ENCODE measurements around the gene GALR2.

DNA sequence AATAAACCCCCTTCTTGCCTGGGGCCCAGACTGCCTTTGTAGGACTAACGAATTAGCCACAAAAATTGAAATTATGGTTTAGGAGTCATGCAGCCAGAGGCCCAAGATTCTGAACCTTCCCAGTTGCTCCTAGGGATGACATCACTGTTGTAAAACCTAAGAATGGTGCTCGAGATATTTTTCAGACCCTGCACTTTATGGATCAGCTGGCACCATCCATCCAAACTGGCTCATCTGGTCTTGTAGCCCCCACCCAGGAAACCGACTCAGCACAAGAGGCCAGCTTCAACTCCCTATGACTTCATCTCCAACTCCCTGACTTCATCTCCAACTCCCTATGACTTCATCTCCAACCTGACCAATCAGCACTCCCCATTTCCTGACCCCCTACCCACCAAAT is 36.5 kb upstream of the GALR2 start:
- TF ChIP-seq, protein P1, sequence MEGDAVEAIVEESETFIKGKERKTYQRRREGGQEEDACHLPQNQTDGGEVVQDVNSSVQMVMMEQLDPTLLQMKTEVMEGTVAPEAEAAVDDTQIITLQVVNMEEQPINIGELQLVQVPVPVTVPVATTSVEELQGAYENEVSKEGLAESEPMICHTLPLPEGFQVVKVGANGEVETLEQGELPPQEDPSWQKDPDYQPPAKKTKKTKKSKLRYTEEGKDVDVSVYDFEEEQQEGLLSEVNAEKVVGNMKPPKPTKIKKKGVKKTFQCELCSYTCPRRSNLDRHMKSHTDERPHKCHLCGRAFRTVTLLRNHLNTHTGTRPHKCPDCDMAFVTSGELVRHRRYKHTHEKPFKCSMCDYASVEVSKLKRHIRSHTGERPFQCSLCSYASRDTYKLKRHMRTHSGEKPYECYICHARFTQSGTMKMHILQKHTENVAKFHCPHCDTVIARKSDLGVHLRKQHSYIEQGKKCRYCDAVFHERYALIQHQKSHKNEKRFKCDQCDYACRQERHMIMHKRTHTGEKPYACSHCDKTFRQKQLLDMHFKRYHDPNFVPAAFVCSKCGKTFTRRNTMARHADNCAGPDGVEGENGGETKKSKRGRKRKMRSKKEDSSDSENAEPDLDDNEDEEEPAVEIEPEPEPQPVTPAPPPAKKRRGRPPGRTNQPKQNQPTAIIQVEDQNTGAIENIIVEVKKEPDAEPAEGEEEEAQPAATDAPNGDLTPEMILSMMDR (conservative IDR thresholded peaks at IDR 0.05) = no peak
- no peak for TF ChIP-seq ZFX (IDR thresholded peaks at IDR 0.05)
